Left ventricle myocardium inferior (tissue), 1 donor: Measurements from ENCODE around the gene TMUB2. TPM values are rescaled to one million over a fixed set of nuclear protein-coding genes. Genes with fewer than 3 reads are reported as not detected.
A peak's percentile ranks its signal among the peaks of the same experiment; 100 is the strongest.
"Not testable (repeated sequence)": the region's sequence is repeated elsewhere in the genome, so short reads cannot be mapped to it uniquely, and the experiment has no call there.

Source experiments
- DNase-seq: peaks from one replicate; pipeline ENCODE4 v3.0.0-alpha.2; 2020
- H3K27ac ChIP-seq: fragments of 200-600 bp; replicated peaks from 2 replicates; pipeline ENCODE4 v1.8.0; 2021
- H3K27me3 ChIP-seq: fragments of 200-600 bp; 2 replicates; pipeline ENCODE4 v1.8.0; 2021; ENCODE audit warnings: low read depth
- H3K36me3 ChIP-seq: fragments of 200-600 bp; 2 replicates; pipeline ENCODE4 v1.8.0; 2021
- H3K4me1 ChIP-seq: fragments of 200-600 bp; 2 replicates; pipeline ENCODE4 v1.8.0; 2021
- H3K4me3 ChIP-seq: fragments of 200-600 bp; 2 replicates; pipeline ENCODE4 v1.8.0; 2021; ENCODE audit warnings: mild to moderate bottlenecking, moderate library complexity
- H3K9me3 ChIP-seq: fragments of 200-600 bp; replicated peaks from 2 replicates; pipeline ENCODE4 v1.8.0; 2021
- CTCF ChIP-seq: fragments of 200-600 bp; IDR thresholded peaks from 2 replicates; pipeline ENCODE4 v1.8.0; 2021; ENCODE audit warnings: antibody characterized with exemption, mild to moderate bottlenecking, borderline replicate concordance
- intact Hi-C: fragments of 100-400 bp; cut with micrococcal nuclease; formaldehyde crosslinking; loops from one replicate; pipeline ENCODE4 v1.11.0; 2022
- total RNA-seq: library from RNA; stranded (reverse); fragmentation: NEBNext Ultra II Directional; extraction: Animal tissue kit (Norgen Biotek cat#: 25700); gene quantifications from one replicate; pipeline ENCODE4 v1.2.1, GENCODE V29; 2021
- donor health status: DM: no; HTN: yes; CAD: no; lungs with severe emphysema.

The TMUB2 gene
- total RNA-seq, 1 donor from 2014 or later: 20.9 TPM

- H3K4me1 ChIP-seq: peaks cover 42% of the 10 kb centered on the region
- no peak overlapping the region for H3K4me3 ChIP-seq
- no peak for TF ChIP-seq CTCF
- no peaks in the 10 kb centered on the region for H3K9me3 ChIP-seq
- H3K36me3 ChIP-seq: no peaks in the 10 kb centered on the region
- H3K27me3 ChIP-seq: no peaks in the 10 kb centered on the region
- DNase-seq: peak; percentile 21
- intact Hi-C loops: no loop called here
- peak overlapping the region; percentile 88 for H3K27ac ChIP-seq
Measured at GRCh38 chr17:44147812-44148211, 39.0 kb upstream of the TMUB2 start.

DNA sequence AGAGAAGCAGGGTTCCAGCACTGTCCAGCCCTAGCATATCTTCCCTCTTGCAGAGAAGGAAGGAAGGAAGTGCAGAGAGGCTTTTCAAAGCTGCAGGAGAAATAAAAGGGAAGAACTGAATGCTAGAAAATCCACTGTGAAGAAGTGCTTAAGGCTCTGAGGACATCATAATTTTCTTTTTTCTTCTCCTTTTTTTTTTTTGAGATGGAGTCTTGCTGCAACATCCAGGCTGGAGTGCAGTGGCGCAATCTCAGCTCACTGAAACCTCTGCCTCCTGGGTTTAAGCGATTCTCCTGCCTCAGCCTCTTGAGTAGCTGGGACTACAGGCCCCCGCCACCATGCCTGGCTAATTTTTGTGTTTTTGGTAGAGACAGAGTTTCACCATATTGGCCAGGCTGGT is 37.7 kb upstream of the TMUB2 start:
- H3K4me3 ChIP-seq: not testable (repeated sequence)

GRCh38 chr17:44149750-44150329 is 36.9 kb upstream of the TMUB2 start:
- intact Hi-C loops: no loop called here
- DNase-seq: no peak
- TF ChIP-seq CTCF: no peak

More for the DNA sequence above, 37.7 kb upstream of the TMUB2 start:
- DNase-seq, H3K27ac ChIP-seq, H3K9me3 ChIP-seq, H3K36me3 ChIP-seq, intact Hi-C loops, H3K27me3 ChIP-seq: not testable (repeated sequence)
- H3K4me1 ChIP-seq: peaks cover 42% of the 10 kb centered on the region

DNA sequence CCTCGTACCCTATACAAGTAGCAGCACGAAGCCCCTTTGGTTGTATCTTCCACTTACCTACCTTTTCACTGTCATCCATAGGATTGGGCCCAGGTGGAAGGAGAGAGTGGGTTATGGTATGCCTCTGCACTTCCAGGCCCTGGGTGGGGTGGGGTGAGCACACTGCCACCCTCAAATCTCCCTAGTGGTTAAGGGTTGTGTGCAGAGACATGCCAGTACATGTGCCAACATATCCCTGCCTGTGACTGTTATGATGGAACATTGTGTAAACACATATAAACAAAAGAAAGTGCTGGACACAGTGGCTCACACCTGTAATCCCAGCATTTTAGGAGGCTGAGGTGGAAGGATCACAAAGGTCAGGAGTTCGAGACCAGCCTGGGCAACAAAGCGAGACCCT is 33.9 kb upstream of the TMUB2 start:
- Histone ChIP-seq H3K27me3 (no peaks in the 10 kb centered on the region), H3K27ac (no peak overlapping the region), H3K4me3 (no peak overlapping the region), H3K4me1 (peaks cover 9% of the 10 kb centered on the region), H3K36me3 (no peaks in the 10 kb centered on the region), H3K9me3 (no peaks in the 10 kb centered on the region)
- no peak for DNase-seq
- no peak for TF ChIP-seq CTCF
- intact Hi-C loops: no loop called here

More at GRCh38 chr17:44149750-44150329, 36.9 kb upstream of the TMUB2 start:
- Histone ChIP-seq H3K36me3 (no peaks in the 10 kb centered on the region), H3K27ac (no peak overlapping the region), H3K4me3 (no peak overlapping the region), H3K27me3 (no peaks in the 10 kb centered on the region), H3K4me1 (peaks cover 36% of the 10 kb centered on the region), H3K9me3 (no peaks in the 10 kb centered on the region)

- intact Hi-C loops: no loop called here
- H3K27ac ChIP-seq: no peak overlapping the region
Measured at GRCh38 chr17:44155488-44155887, 31.3 kb upstream of the TMUB2 start.

More at GRCh38 chr17:44155488-44155887, 31.3 kb upstream of the TMUB2 start:
- H3K36me3 ChIP-seq: no peaks in the 10 kb centered on the region
- no peaks in the 10 kb centered on the region for H3K4me1 ChIP-seq
- TF ChIP-seq CTCF: no peak
- no peaks in the 10 kb centered on the region for H3K27me3 ChIP-seq
- H3K4me3 ChIP-seq: no peak overlapping the region
- no peak for DNase-seq
- H3K9me3 ChIP-seq: no peaks in the 10 kb centered on the region
